ENCODE measurements around the gene HIRIP3.
A peak's percentile ranks its signal among the peaks of the same experiment; 100 is the strongest.

Gene HIRIP3

GRCh38 chr16:29972992-29973383, 22.4 kb downstream of the HIRIP3 start:
- Histone ChIP-seq H3K27me3 (ENCODE audit: insufficient read depth, poor library complexity, severe bottlenecking) (no peaks in the 10 kb centered on the region), H3K4me3 (replicated peaks; ENCODE audit: insufficient read depth, low read length) (no peak overlapping the region), H3K27ac (replicated peaks) (peak overlapping the region; percentile 72)
- TF ChIP-seq, protein P1, sequence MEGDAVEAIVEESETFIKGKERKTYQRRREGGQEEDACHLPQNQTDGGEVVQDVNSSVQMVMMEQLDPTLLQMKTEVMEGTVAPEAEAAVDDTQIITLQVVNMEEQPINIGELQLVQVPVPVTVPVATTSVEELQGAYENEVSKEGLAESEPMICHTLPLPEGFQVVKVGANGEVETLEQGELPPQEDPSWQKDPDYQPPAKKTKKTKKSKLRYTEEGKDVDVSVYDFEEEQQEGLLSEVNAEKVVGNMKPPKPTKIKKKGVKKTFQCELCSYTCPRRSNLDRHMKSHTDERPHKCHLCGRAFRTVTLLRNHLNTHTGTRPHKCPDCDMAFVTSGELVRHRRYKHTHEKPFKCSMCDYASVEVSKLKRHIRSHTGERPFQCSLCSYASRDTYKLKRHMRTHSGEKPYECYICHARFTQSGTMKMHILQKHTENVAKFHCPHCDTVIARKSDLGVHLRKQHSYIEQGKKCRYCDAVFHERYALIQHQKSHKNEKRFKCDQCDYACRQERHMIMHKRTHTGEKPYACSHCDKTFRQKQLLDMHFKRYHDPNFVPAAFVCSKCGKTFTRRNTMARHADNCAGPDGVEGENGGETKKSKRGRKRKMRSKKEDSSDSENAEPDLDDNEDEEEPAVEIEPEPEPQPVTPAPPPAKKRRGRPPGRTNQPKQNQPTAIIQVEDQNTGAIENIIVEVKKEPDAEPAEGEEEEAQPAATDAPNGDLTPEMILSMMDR (IDR thresholded peaks at IDR 0.05; ENCODE audit: insufficient read depth, low read length), result no peak
- TF ChIP-seq GABPA (IDR thresholded peaks at IDR 0.05; ENCODE audit: low read depth) (no peak), POLR2AphosphoS5 (IDR thresholded peaks at IDR 0.05; ENCODE audit: low read depth) (no peak), REST (IDR thresholded peaks at IDR 0.05; ENCODE audit: insufficient replicate concordance, low read depth) (no peak), SPI1 (IDR thresholded peaks at IDR 0.05; ENCODE audit: borderline replicate concordance, low read depth) (no peak)
- DNase-seq (ENCODE audit: low read depth in 1 of 2, low spot score in 1 of 2), result no peak

- Histone ChIP-seq H3K27me3 (ENCODE audit: insufficient read depth, poor library complexity, severe bottlenecking) (no peaks in the 10 kb centered on the region), H3K27ac (replicated peaks) (peak overlapping the region; percentile 72), H3K4me3 (replicated peaks; ENCODE audit: insufficient read depth, low read length) (no peak overlapping the region)
- peak in 1 of 2 experiments; percentile 33 for DNase-seq (ENCODE audit: low read depth in 1 of 2, low spot score in 1 of 2)
- TF ChIP-seq SPI1 (IDR thresholded peaks at IDR 0.05; ENCODE audit: borderline replicate concordance, low read depth) (peak; percentile 42; the same call in 1 of the 2 replicates), REST (IDR thresholded peaks at IDR 0.05; ENCODE audit: insufficient replicate concordance, low read depth) (no peak)
These were observed 22.9 kb downstream of the HIRIP3 start for GRCh38 chr16:29972500-29972899.

DNA sequence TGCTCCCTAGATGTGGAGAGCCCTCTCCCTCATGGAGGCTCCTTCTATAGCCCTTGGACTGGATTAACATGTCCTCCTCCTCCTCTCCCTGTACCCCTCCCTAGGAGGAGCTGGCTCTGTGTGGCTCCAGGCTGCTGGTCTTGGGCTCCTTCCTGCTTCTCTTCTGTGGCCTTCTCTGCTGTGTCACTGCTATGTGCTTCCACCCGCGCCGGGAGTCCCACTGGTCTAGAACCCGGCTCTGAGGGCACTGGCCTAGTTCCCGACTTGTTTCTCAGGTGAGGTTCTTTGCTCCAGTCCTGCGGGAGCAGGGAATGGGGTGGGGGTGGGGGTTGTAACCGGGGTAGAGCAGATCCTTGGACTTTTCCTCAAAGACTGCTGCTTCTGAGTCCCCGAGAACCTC, 24.1 kb downstream of the HIRIP3 start:
- Histone ChIP-seq H3K27ac (replicated peaks) (no peak overlapping the region), H3K27me3 (ENCODE audit: insufficient read depth, poor library complexity, severe bottlenecking) (no peaks in the 10 kb centered on the region), H3K4me3 (replicated peaks; ENCODE audit: insufficient read depth, low read length) (no peak overlapping the region)
- TF ChIP-seq, protein P1 (IDR thresholded peaks at IDR 0.05; ENCODE audit: insufficient read depth, low read length), result no peak
- TF ChIP-seq REST (IDR thresholded peaks at IDR 0.05; ENCODE audit: insufficient replicate concordance, low read depth) (no peak), SPI1 (IDR thresholded peaks at IDR 0.05; ENCODE audit: borderline replicate concordance, low read depth) (no peak), POLR2AphosphoS5 (IDR thresholded peaks at IDR 0.05; ENCODE audit: low read depth) (no peak), GABPA (IDR thresholded peaks at IDR 0.05; ENCODE audit: low read depth) (no peak)
- DNase-seq (ENCODE audit: low read depth in 1 of 2, low spot score in 1 of 2), result no peak
